ENCODE data around the gene ARHGAP42. TPM values are rescaled to one million over a fixed set of nuclear protein-coding genes. Genes with fewer than 3 reads are reported as not detected.
A peak's percentile ranks its signal among the peaks of the same experiment; 100 is the strongest.

ARHGAP42 gene
- total RNA-seq, 1 donor, result 1.6 TPM

- DNase-seq (ENCODE audit: low read depth in 2 of 3, low spot score in 2 of 3), result no peak
Observed at GRCh38 chr11:100791103-100791502, 104.0 kb downstream of the ARHGAP42 start.

GRCh38 chr11:100791860-100792259, 104.8 kb downstream of the ARHGAP42 start:
- no peak for DNase-seq (ENCODE audit: low read depth in 2 of 3, low spot score in 2 of 3)

- DNase-seq (ENCODE audit: low read depth in 2 of 3, low spot score in 2 of 3), result no peak
Observed at GRCh38 chr11:100793525-100793924, 106.4 kb downstream of the ARHGAP42 start.

- no peak for DNase-seq (ENCODE audit: low read depth in 2 of 3, low spot score in 2 of 3)
Observed at GRCh38 chr11:100794446-100794845, 107.4 kb downstream of the ARHGAP42 start.

- DNase-seq (ENCODE audit: low read depth in 2 of 3, low spot score in 2 of 3), result no peak
Observed at GRCh38 chr11:100799445-100799844, 112.4 kb downstream of the ARHGAP42 start.

- no peak for DNase-seq (ENCODE audit: low read depth in 2 of 3, low spot score in 2 of 3)
Observed at GRCh38 chr11:100800202-100800601, 113.1 kb downstream of the ARHGAP42 start.

- no peak for DNase-seq (ENCODE audit: low read depth in 2 of 3, low spot score in 2 of 3)
Observed at GRCh38 chr11:100801225-100801999, 114.3 kb downstream of the ARHGAP42 start.

GRCh38 chr11:100805506-100806199, 118.6 kb downstream of the ARHGAP42 start:
- no peak for DNase-seq (ENCODE audit: low read depth in 2 of 3, low spot score in 2 of 3)

- no peak for DNase-seq (ENCODE audit: low read depth in 2 of 3, low spot score in 2 of 3)
Observed at GRCh38 chr11:100806296-100806695, 119.2 kb downstream of the ARHGAP42 start.

GRCh38 chr11:100808904-100809491, 121.9 kb downstream of the ARHGAP42 start:
- peak in 2 of 3 donors; percentile 4 to 5 for DNase-seq (ENCODE audit: low read depth in 2 of 3, low spot score in 2 of 3)

- no peak for DNase-seq (ENCODE audit: low read depth in 2 of 3, low spot score in 2 of 3)
Observed at GRCh38 chr11:100810146-100810545, 123.1 kb downstream of the ARHGAP42 start.

- DNase-seq (ENCODE audit: low read depth in 2 of 3, low spot score in 2 of 3), result no peak
Observed at GRCh38 chr11:100810666-100811065, 123.6 kb downstream of the ARHGAP42 start.

GRCh38 chr11:100812517-100812916, 125.4 kb downstream of the ARHGAP42 start:
- no peak for DNase-seq (ENCODE audit: low read depth in 2 of 3, low spot score in 2 of 3)

GRCh38 chr11:100815787-100816330, 128.8 kb downstream of the ARHGAP42 start:
- no peak for DNase-seq (ENCODE audit: low read depth in 2 of 3, low spot score in 2 of 3)

GRCh38 chr11:100816823-100817222, 129.7 kb downstream of the ARHGAP42 start:
- DNase-seq (ENCODE audit: low read depth in 2 of 3, low spot score in 2 of 3), result no peak

GRCh38 chr11:100817620-100818019, 130.5 kb downstream of the ARHGAP42 start:
- no peak for DNase-seq (ENCODE audit: low read depth in 2 of 3, low spot score in 2 of 3)

GRCh38 chr11:100820621-100821020, 133.5 kb downstream of the ARHGAP42 start:
- no peak for DNase-seq (ENCODE audit: low read depth in 2 of 3, low spot score in 2 of 3)

GRCh38 chr11:100821198-100821597, 134.1 kb downstream of the ARHGAP42 start:
- no peak for DNase-seq (ENCODE audit: low read depth in 2 of 3, low spot score in 2 of 3)

- DNase-seq (ENCODE audit: low read depth in 2 of 3, low spot score in 2 of 3), result no peak
Observed at GRCh38 chr11:100823360-100823759, 136.3 kb downstream of the ARHGAP42 start.

- DNase-seq (ENCODE audit: low read depth in 2 of 3, low spot score in 2 of 3), result no peak
Observed at GRCh38 chr11:100824041-100824809, 137.1 kb downstream of the ARHGAP42 start.

GRCh38 chr11:100825626-100826025, 138.5 kb downstream of the ARHGAP42 start:
- DNase-seq (ENCODE audit: low read depth in 2 of 3, low spot score in 2 of 3), result no peak
